ENCODE data around the gene OR5D14. TPM values are rescaled to one million over a fixed set of nuclear protein-coding genes. Genes with fewer than 3 reads are reported as not detected.

OR5D14 gene
- total and polyA plus RNA-seq, 2 of the 8 experiments (the other 6 are each of a cell fraction or from before 2014, with no cell fraction given): not detected

DNA sequence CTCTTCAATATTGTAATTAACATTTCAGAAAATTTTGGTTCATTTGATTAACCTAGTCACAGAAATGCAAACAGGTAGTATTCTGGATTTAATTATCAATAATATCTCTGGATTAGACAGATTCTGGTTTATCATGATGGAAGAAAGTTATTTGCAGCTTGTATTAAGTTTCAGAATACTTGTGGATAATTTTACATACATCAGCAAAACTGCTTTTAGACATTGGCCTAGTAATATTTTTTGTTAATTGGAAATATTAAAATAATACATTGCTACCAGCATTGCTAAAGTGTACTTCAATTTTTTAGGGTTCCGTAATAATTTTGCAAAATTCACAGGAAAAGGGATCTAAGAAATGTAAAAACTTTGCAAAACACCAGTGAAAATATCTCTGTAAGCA lies 3.8 kb upstream of the OR5D14 start (continued):
- TF ChIP-seq YY1 (IDR thresholded peaks at IDR 0.05; ENCODE audit: low read depth, low read length) (no peak), CHD1 (IDR thresholded peaks at IDR 0.05; ENCODE audit: low read depth, low read length) (no peak), SRF (IDR thresholded peaks at IDR 0.05; ENCODE audit: low read depth, low read length) (no peak), EGR1 (IDR thresholded peaks at IDR 0.05; ENCODE audit: borderline replicate concordance, low read depth, low read length) (no peak), POU5F1 (IDR thresholded peaks at IDR 0.05; ENCODE audit: low read depth, low read length) (no peak), BCL11A (IDR thresholded peaks at IDR 0.05; ENCODE audit: low read depth in 2 of 2, low read length in 2 of 2) (no peak), RNF2 (IDR thresholded peaks at IDR 0.05; ENCODE audit: borderline replicate concordance, low read depth, low read length, missing control alignments, poor library complexity, severe bottlenecking) (no peak)
- TF ChIP-seq, protein P1, sequence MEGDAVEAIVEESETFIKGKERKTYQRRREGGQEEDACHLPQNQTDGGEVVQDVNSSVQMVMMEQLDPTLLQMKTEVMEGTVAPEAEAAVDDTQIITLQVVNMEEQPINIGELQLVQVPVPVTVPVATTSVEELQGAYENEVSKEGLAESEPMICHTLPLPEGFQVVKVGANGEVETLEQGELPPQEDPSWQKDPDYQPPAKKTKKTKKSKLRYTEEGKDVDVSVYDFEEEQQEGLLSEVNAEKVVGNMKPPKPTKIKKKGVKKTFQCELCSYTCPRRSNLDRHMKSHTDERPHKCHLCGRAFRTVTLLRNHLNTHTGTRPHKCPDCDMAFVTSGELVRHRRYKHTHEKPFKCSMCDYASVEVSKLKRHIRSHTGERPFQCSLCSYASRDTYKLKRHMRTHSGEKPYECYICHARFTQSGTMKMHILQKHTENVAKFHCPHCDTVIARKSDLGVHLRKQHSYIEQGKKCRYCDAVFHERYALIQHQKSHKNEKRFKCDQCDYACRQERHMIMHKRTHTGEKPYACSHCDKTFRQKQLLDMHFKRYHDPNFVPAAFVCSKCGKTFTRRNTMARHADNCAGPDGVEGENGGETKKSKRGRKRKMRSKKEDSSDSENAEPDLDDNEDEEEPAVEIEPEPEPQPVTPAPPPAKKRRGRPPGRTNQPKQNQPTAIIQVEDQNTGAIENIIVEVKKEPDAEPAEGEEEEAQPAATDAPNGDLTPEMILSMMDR (IDR thresholded peaks at IDR 0.05; ENCODE audit: control extremely low read depth in 1 of 3, insufficient read depth in 1 of 3, low read depth in 1 of 3, low read length in 3 of 3): no peak

All from H1 (cell line).